Endothelial cell of umbilical vein (primary cell): ENCODE data around the gene SCG3. TPM values are rescaled to one million over a fixed set of nuclear protein-coding genes. Genes with fewer than 3 reads are reported as not detected.

ENCODE experiments used
- BruUV-seq: library from RNA; stranded (reverse); fragments of 400-500 nt; replicated peaks from 2 replicates; lab custom pipeline; 2021; lab: Mats Ljungman, UMichigan
- CTCF ChIA-PET: fragments of 300-600, 350-600 bp; sonication (Branson Sonifier 250); formaldehyde crosslinking; loops from one replicate; lab custom pipeline; 2021; ENCODE audit warnings: antibody characterized with exemption, inconsistent platforms; lab: Charles Lee
- POLR2A ChIA-PET: fragments of 300-600, 350-600 bp; sonication (Branson Sonifier 250); formaldehyde crosslinking; loops from one replicate; lab custom pipeline; 2021; ENCODE audit warnings: antibody characterized with exemption, inconsistent platforms; lab: Charles Lee
- DNase-seq: peaks from one replicate; pipeline ENCODE4 v3.0.0-alpha.2; 2011; ENCODE audit warnings: low read depth, low spot score
- FAIRE-seq: peaks from 2 replicates; lab custom pipeline; 2011; peaks lifted over from hg19 to GRCh38; lab: Jason Lieb, UNC
- H2AFZ ChIP-seq: 2 replicates; pipeline ENCODE4 v1.6.0; 2012; ENCODE audit warnings: low read depth, low read length, control low read depth, inconsistent platforms
- H3K27ac ChIP-seq: 2 replicates; pipeline ENCODE4 v1.5.1; 2011; ENCODE audit warnings: low read depth, mild to moderate bottlenecking, control low read depth, low read length, moderate library complexity; ENCODE audit not compliant: insufficient read depth
- H3K27me3 ChIP-seq, 2 experiments: 2 replicates each; pipeline versions ENCODE4 v1.6.0 to v1.6.1; 2011; ENCODE audit warnings: low read length in 2 of 2, mixed read lengths in 1 of 2; ENCODE audit not compliant: control insufficient read depth in 2 of 2, insufficient read depth in 2 of 2
- H3K36me3 ChIP-seq, 2 experiments: 2 replicates in 1 of 2; 3 replicates in 1 of 2; pipeline ENCODE4 v1.5.1; 2011; ENCODE audit warnings: low read length in 2 of 2, mild to moderate bottlenecking in 1 of 2, moderate library complexity in 1 of 2; ENCODE audit not compliant: control insufficient read depth in 2 of 2, insufficient read depth in 2 of 2; ENCODE audit errors: extremely low read depth in 1 of 2
- H3K4me1 ChIP-seq: 3 replicates; pipeline ENCODE4 v1.5.1; 2011; ENCODE audit warnings: mild to moderate bottlenecking, low read length; ENCODE audit not compliant: control insufficient read depth, insufficient read depth; ENCODE audit errors: extremely low read depth
- H3K4me2 ChIP-seq: 2 replicates; pipeline ENCODE4 v1.6.1; 2011; ENCODE audit warnings: low read length, control low read depth, mixed read lengths; ENCODE audit not compliant: insufficient read depth
- H3K4me3 ChIP-seq, 3 experiments: fragments of 200-600 bp in 1 of 3; sonication (generic), shearing (Covaris generic) in 1 of 3; replicated peaks in 1 of 3; 2 replicates each; pipeline ENCODE4 v1.5.1; 2011 to 2016; ENCODE audit warnings: control low read depth in 3 of 3, low read length in 3 of 3, mild to moderate bottlenecking in 2 of 3, inconsistent platforms in 1 of 3, low read depth in 1 of 3, moderate library complexity in 1 of 3; ENCODE audit not compliant: insufficient read depth in 1 of 3
- H3K79me2 ChIP-seq: 2 replicates; pipeline ENCODE4 v1.6.0; 2012; ENCODE audit warnings: low read length, inconsistent platforms; ENCODE audit not compliant: control insufficient read depth, insufficient read depth
- H3K9ac ChIP-seq: replicated peaks from 2 replicates; pipeline ENCODE3; 2011; ENCODE audit warnings: low read length, control low read depth; ENCODE audit not compliant: insufficient read depth; ENCODE audit errors: extremely low read depth
- H3K9me1 ChIP-seq: replicated peaks from 3 replicates; pipeline ENCODE4 v1.6.0; 2011; ENCODE audit warnings: mild to moderate bottlenecking, low read length; ENCODE audit not compliant: control insufficient read depth, insufficient read depth; ENCODE audit errors: extremely low read depth
- H3K9me3 ChIP-seq: replicated peaks from 2 replicates; pipeline ENCODE4 v1.5.1; 2012; ENCODE audit warnings: low read length, inconsistent platforms; ENCODE audit not compliant: control insufficient read depth, insufficient read depth
- H4K20me1 ChIP-seq: replicated peaks from 2 replicates; pipeline ENCODE3; 2011; ENCODE audit warnings: mild to moderate bottlenecking, low read length; ENCODE audit not compliant: control insufficient read depth, insufficient read depth; ENCODE audit errors: extremely low read depth
- EZH2 ChIP-seq: IDR thresholded peaks from 2 replicates; pipeline ENCODE4 v1.6.1; 2012; ENCODE audit warnings: borderline replicate concordance, low read depth, mild to moderate bottlenecking, moderate library complexity, low read length, inconsistent platforms; ENCODE audit not compliant: severe bottlenecking
- FOS ChIP-seq: IDR thresholded peaks from 2 replicates; pipeline ENCODE4 v1.6.1; 2011; ENCODE audit warnings: mild to moderate bottlenecking, low read length, moderate library complexity, borderline replicate concordance; ENCODE audit not compliant: insufficient read depth
- GATA2 ChIP-seq: IDR thresholded peaks from 2 replicates; pipeline ENCODE4 v1.7.0; 2011; ENCODE audit warnings: low read depth, mild to moderate bottlenecking, moderate library complexity, mixed read lengths, low read length; ENCODE audit not compliant: insufficient read length, insufficient read depth
- JUN ChIP-seq: IDR thresholded peaks from 2 replicates; pipeline ENCODE4 v1.6.1; 2011; ENCODE audit warnings: borderline replicate concordance, low read depth; ENCODE audit not compliant: insufficient read length, insufficient read depth
- MAX ChIP-seq: IDR thresholded peaks from 2 replicates; pipeline ENCODE4 v1.6.1; 2011; ENCODE audit not compliant: insufficient read depth, insufficient read length
- MYC ChIP-seq: IDR thresholded peaks from one replicate; pipeline ENCODE4 v1.6.1; 2011; ENCODE audit warnings: mild to moderate bottlenecking, low read depth, low read length
- POLR2A ChIP-seq: IDR thresholded peaks from 2 replicates; pipeline ENCODE4 v1.6.1; 2012; ENCODE audit warnings: low read depth, mild to moderate bottlenecking, control low read depth, low read length
- POLR2AphosphoS5 ChIP-seq: IDR thresholded peaks from 2 replicates; pipeline ENCODE4 v1.6.1; 2012; ENCODE audit warnings: low read depth, mild to moderate bottlenecking, control low read depth, low read length, moderate library complexity; ENCODE audit not compliant: insufficient read depth
- dilution Hi-C: fragments of 300-500 bp; cut with MboI; formaldehyde crosslinking; loops from one replicate; pipeline ENCODE4 v1.15.0; 2019; ENCODE audit warnings: low sequenced_read_pairs; ENCODE audit not compliant: extremely low pct_ligation_motif_present
- intact Hi-C: fragments of 100-400 bp; cut with micrococcal nuclease; formaldehyde crosslinking; loops from one replicate; pipeline ENCODE4 v1.10.0; 2022
- polyA plus RNA-seq, 4 experiments: library from polyadenylated mRNA; depleted of rRNA in 3 of 4; stranded (reverse) in 3 of 4; unstranded in 1 of 4; fragments of >200 nt; gene quantifications; 2 replicates each; pipeline versions ENCODE4 v1.2.1 to v1.2.3, GENCODE V29; 2011 to 2012; ENCODE audit warnings: missing spikeins in 1 of 4
- total RNA-seq: library from RNA; stranded (reverse); gene quantifications from 2 replicates; pipeline ENCODE4 v1.2.3, GENCODE V29; 2021
- TF ChIP-seq, protein P1 (sequence below), 2 donors: IDR thresholded peaks; 1 replicate in 1 of 2; 2 replicates in 1 of 2; pipeline ENCODE4 v1.5.1; 2011; ENCODE audit warnings: low read length in 2 of 2, mild to moderate bottlenecking in 2 of 2, moderate library complexity in 2 of 2, control low read depth in 1 of 2, inconsistent platforms in 1 of 2, low read depth in 1 of 2; ENCODE audit not compliant: insufficient read depth in 1 of 2; ENCODE audit errors: extremely low read depth in 1 of 2

Gene SCG3
- total and polyA plus RNA-seq, 2 donors (not counting 3 experiments of a cell fraction or from before 2014, with no cell fraction given) = not detected

DNA sequence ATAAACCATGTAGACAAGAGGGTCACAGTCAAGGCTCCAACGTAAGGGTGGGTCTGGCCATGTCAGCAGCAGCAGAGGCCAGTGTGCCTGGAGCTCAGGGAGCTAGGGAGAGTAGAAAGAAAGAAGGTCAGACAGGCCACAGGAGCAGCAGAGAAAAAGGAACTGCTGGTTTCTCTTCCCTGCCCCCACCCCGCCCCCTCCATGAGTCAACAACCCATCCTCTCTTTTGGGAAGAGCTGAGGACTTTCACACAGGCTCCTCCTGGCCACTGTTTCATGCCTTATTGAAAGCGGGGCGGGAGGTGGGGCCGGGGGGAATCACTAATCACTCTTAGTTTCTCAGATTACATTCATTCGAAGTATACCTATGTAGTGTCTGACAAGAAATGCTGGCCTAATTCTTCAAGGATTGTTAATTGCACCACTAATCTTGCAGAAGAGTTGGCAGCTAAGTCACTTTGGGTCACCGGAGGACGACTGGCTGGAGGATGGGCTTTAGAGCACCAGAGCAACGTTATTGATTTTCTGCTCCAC, 9.1 kb upstream of the SCG3 start:
- Histone ChIP-seq H3K4me1 (no peaks in the 10 kb centered on the region), H3K9me3 (no peaks in the 10 kb centered on the region), H3K27ac (no peak overlapping the region), H3K9me1 (no peaks in the 10 kb centered on the region), H2AFZ (no peak overlapping the region), H3K36me3 (no peaks in the 10 kb centered on the region), H3K4me3 (no peak overlapping the region), H3K4me2 (no peak overlapping the region), H3K27me3 (peaks cover 15 to 26% of the 10 kb centered on the region in 2 experiments), H3K79me2 (no peaks in the 10 kb centered on the region), H3K9ac (no peak overlapping the region), H4K20me1 (peaks cover 3% of the 10 kb centered on the region)
- POLR2A ChIA-PET = no interaction called here
- CTCF ChIA-PET = interaction anchor here (0.6 to 0.8 kb wide), 5 partner anchors 9 to 794 kb away, joined by 3 to 4 read pairs (median 3); no protein-coding TSS in a partner anchor
- no TSS peak for BruUV-seq
- TF ChIP-seq POLR2A (no peak), GATA2 (no peak), MYC (no peak), MAX (no peak), FOS (no peak), POLR2AphosphoS5 (no peak), JUN (no peak), EZH2 (no peak)
- TF ChIP-seq, protein P1, sequence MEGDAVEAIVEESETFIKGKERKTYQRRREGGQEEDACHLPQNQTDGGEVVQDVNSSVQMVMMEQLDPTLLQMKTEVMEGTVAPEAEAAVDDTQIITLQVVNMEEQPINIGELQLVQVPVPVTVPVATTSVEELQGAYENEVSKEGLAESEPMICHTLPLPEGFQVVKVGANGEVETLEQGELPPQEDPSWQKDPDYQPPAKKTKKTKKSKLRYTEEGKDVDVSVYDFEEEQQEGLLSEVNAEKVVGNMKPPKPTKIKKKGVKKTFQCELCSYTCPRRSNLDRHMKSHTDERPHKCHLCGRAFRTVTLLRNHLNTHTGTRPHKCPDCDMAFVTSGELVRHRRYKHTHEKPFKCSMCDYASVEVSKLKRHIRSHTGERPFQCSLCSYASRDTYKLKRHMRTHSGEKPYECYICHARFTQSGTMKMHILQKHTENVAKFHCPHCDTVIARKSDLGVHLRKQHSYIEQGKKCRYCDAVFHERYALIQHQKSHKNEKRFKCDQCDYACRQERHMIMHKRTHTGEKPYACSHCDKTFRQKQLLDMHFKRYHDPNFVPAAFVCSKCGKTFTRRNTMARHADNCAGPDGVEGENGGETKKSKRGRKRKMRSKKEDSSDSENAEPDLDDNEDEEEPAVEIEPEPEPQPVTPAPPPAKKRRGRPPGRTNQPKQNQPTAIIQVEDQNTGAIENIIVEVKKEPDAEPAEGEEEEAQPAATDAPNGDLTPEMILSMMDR (IDR thresholded peaks at IDR 0.05; ENCODE audit: extremely low read depth in 1 of 2, insufficient read depth in 1 of 2, low read depth in 1 of 2, low read length in 2 of 2) = no peak
- intact Hi-C loops (no loop called here), dilution Hi-C loops (no loop called here)
- no peak for DNase-seq
- no peak for FAIRE-seq
